HG03439 (cell line): Measurements from ENCODE around the gene LPAR2.
"Not testable (repeated sequence)": the region's sequence is repeated elsewhere in the genome, so short reads cannot be mapped to it uniquely, and the experiment has no call there.

ENCODE experiments used
- ATAC-seq: cut with Tn5 transposase; IDR thresholded peaks from one replicate; pipeline ENCODE4 v1.9.1; 2021; ENCODE audit warnings: mild to moderate bottlenecking, moderate library complexity; ENCODE audit not compliant: unreplicated experiment

Gene LPAR2

GRCh38 chr19:19627621-19628500 lies at the start of gene LPAR2:
Gene LPAR2, minus strand, starts transcription at chr19:19628220. Its CDS starts 945 bp downstream, at chr19:19627275.
- ATAC-seq: peak; percentile 58

GRCh38 chr19:19677579-19677978 lies 49.6 kb upstream of the LPAR2 start:
- ATAC-seq: no peak

GRCh38 chr19:19674315-19674714 lies 46.3 kb upstream of the LPAR2 start:
- ATAC-seq: no peak

GRCh38 chr19:19672816-19673215 lies 44.8 kb upstream of the LPAR2 start:
- no peak for ATAC-seq

GRCh38 chr19:19670070-19670551 lies 42.1 kb upstream of the LPAR2 start:
- no peak for ATAC-seq

GRCh38 chr19:19668230-19669012 lies 40.4 kb upstream of the LPAR2 start, which contains the start of gene ZNF101:
Gene ZNF101, plus strand, starts transcription at chr19:19668839. Its CDS starts 125 bp downstream, at chr19:19668964.
- ATAC-seq: peak; percentile 69

- not testable (repeated sequence) for ATAC-seq
Measured at GRCh38 chr19:19665420-19665948, 37.5 kb upstream of the LPAR2 start.

- peak; percentile 57 for ATAC-seq
Measured at GRCh38 chr19:19663256-19664120, 35.5 kb upstream of the LPAR2 start, which contains the start of gene ATP13A1. Gene ATP13A1, minus strand, starts transcription at chr19:19663676. Its CDS starts 10 bp downstream, at chr19:19663666.

- no peak for ATAC-seq
Measured at GRCh38 chr19:19662871-19663255, 34.8 kb upstream of the LPAR2 start.

- ATAC-seq: no peak
Measured at GRCh38 chr19:19662344-19662743, 34.3 kb upstream of the LPAR2 start.

GRCh38 chr19:19661675-19662251 lies 33.7 kb upstream of the LPAR2 start:
- ATAC-seq: peak; percentile 35

- ATAC-seq: no peak
Measured at GRCh38 chr19:19661141-19661674, 33.2 kb upstream of the LPAR2 start.

- no peak for ATAC-seq
Measured at GRCh38 chr19:19659646-19660245, 31.7 kb upstream of the LPAR2 start.

GRCh38 chr19:19657397-19657783 lies 29.4 kb upstream of the LPAR2 start:
- no peak for ATAC-seq

- no peak for ATAC-seq
Measured at GRCh38 chr19:19656451-19657396, 28.7 kb upstream of the LPAR2 start.

- no peak for ATAC-seq
Measured at GRCh38 chr19:19655641-19656343, 27.8 kb upstream of the LPAR2 start.

- ATAC-seq: no peak
Measured at GRCh38 chr19:19655051-19655594, 27.1 kb upstream of the LPAR2 start.
